ENCODE data around the gene ZNF786.
"Not testable (repeated sequence)": the region's sequence is repeated elsewhere in the genome, so short reads cannot be mapped to it uniquely, and the experiment has no call there.

ZNF786 gene

GRCh38 chr7:149072438-149072775, 18.1 kb downstream of the ZNF786 start:
- in situ Hi-C loops (cut with MboI; ENCODE audit: low sequenced_read_pairs, unreplicated experiment) = no loop called here
- no peak for TF ChIP-seq CTCF (IDR thresholded peaks at IDR 0.05; ENCODE audit: borderline replicate concordance, control extremely low read depth, extremely low read depth, insufficient read depth, missing control alignments)
- no peak for DNase-seq (ENCODE audit: low spot score)

- no peak for DNase-seq (ENCODE audit: low spot score)
- in situ Hi-C loops (cut with MboI; ENCODE audit: low sequenced_read_pairs, unreplicated experiment) = no loop called here
- no peak for TF ChIP-seq CTCF (IDR thresholded peaks at IDR 0.05; ENCODE audit: borderline replicate concordance, control extremely low read depth, extremely low read depth, insufficient read depth, missing control alignments)
Observed at GRCh38 chr7:149071641-149072437, 18.7 kb downstream of the ZNF786 start.

GRCh38 chr7:149071182-149071635, 19.3 kb downstream of the ZNF786 start:
- no peak for DNase-seq (ENCODE audit: low spot score)
- no peak for TF ChIP-seq CTCF (IDR thresholded peaks at IDR 0.05; ENCODE audit: borderline replicate concordance, control extremely low read depth, extremely low read depth, insufficient read depth, missing control alignments)

GRCh38 chr7:149070372-149071125, 20.0 kb downstream of the ZNF786 start:
- DNase-seq (ENCODE audit: low spot score) = no peak
- TF ChIP-seq CTCF (IDR thresholded peaks at IDR 0.05; ENCODE audit: borderline replicate concordance, control extremely low read depth, extremely low read depth, insufficient read depth, missing control alignments) = no peak
- in situ Hi-C loops (cut with MboI; ENCODE audit: low sequenced_read_pairs, unreplicated experiment) = no loop called here

More at GRCh38 chr7:149071182-149071635, 19.3 kb downstream of the ZNF786 start:
- in situ Hi-C loops (cut with MboI; ENCODE audit: low sequenced_read_pairs, unreplicated experiment) = no loop called here

- no peak for TF ChIP-seq CTCF (IDR thresholded peaks at IDR 0.05; ENCODE audit: borderline replicate concordance, control extremely low read depth, extremely low read depth, insufficient read depth, missing control alignments)
- in situ Hi-C loops (cut with MboI; ENCODE audit: low sequenced_read_pairs, unreplicated experiment) = no loop called here
- no peak for DNase-seq (ENCODE audit: low spot score)
Observed at GRCh38 chr7:149067869-149068268, 22.6 kb downstream of the ZNF786 start.

GRCh38 chr7:149063476-149063875, 27.0 kb downstream of the ZNF786 start:
- no peak for DNase-seq (ENCODE audit: low spot score)
- in situ Hi-C loops (cut with MboI; ENCODE audit: low sequenced_read_pairs, unreplicated experiment) = no loop called here

GRCh38 chr7:149062217-149062899, 28.2 kb downstream of the ZNF786 start:
- DNase-seq (ENCODE audit: low spot score); in situ Hi-C loops (cut with MboI; ENCODE audit: low sequenced_read_pairs, unreplicated experiment): not testable (repeated sequence)

More at GRCh38 chr7:149063476-149063875, 27.0 kb downstream of the ZNF786 start:
- no peak for TF ChIP-seq CTCF (IDR thresholded peaks at IDR 0.05; ENCODE audit: borderline replicate concordance, control extremely low read depth, extremely low read depth, insufficient read depth, missing control alignments)
